HG03045 (cell line): Measurements from ENCODE around the gene ADAMTS16.

Source experiments
- ATAC-seq: cut with Tn5 transposase; IDR thresholded peaks from one replicate; pipeline ENCODE4 v1.9.1; 2021; ENCODE audit warnings: mild to moderate bottlenecking, moderate library complexity; ENCODE audit not compliant: unreplicated experiment

Gene ADAMTS16

DNA sequence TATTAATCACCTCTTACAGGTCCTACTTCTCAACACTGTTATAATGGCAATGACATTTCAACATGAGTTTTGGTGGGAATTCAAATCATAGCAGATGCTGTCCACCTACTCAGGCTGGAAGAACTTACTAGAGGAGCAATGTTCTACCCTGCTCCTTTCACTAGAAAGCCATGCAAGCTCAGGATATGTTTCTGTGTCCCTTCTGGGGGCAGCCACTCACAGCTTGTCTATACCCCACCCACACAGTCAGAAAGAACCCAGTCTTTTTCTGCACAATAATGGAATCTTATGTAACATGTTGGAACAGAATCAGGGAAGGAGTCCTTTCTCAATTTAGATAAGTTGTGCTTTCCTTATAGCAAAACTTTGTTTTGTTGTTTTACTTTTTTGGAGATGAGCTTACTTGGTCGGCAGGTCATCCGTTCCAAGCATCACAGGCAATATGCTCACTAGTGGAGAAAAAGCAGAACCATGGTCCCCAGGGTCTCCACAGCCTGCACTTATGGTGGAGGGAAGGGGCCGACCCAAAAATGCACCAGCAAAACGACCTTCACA lies 229.0 kb downstream of the ADAMTS16 start:
- no peak for ATAC-seq
